Keratinocyte (primary cell): ENCODE data around the gene ZNF76. TPM values are rescaled to one million over a fixed set of nuclear protein-coding genes. Genes with fewer than 3 reads are reported as not detected.

Source experiments
- DNase-seq: peaks from one replicate; pipeline ENCODE4 v3.0.0-alpha.2; 2011; ENCODE audit warnings: low read depth, missing footprints, low spot score
- FAIRE-seq: peaks from 2 replicates; lab custom pipeline; 2011; peaks lifted over from hg19 to GRCh38; lab: Jason Lieb, UNC
- H2AFZ ChIP-seq: 2 replicates; pipeline ENCODE4 v1.6.0; 2012; ENCODE audit warnings: low read length, control low read depth, inconsistent platforms; ENCODE audit not compliant: control insufficient read depth
- H3K27ac ChIP-seq: 2 replicates; pipeline ENCODE4 v1.5.1; 2011; ENCODE audit warnings: low read length; ENCODE audit not compliant: control insufficient read depth, insufficient read depth
- H3K27me3 ChIP-seq: 3 replicates; pipeline ENCODE4 v1.6.0; 2011; ENCODE audit warnings: low read length; ENCODE audit not compliant: control insufficient read depth, insufficient read depth; ENCODE audit errors: extremely low read depth
- H3K36me3 ChIP-seq, 2 experiments: 2 replicates in 1 of 2; 3 replicates in 1 of 2; pipeline ENCODE4 v1.5.1; 2011; ENCODE audit warnings: low read length in 2 of 2, mild to moderate bottlenecking in 1 of 2; ENCODE audit not compliant: control insufficient read depth in 2 of 2, insufficient read depth in 2 of 2; ENCODE audit errors: extremely low read depth in 1 of 2
- H3K4me1 ChIP-seq: 3 replicates; pipeline ENCODE4 v1.5.1; 2011; ENCODE audit warnings: low read length; ENCODE audit not compliant: control insufficient read depth, insufficient read depth; ENCODE audit errors: extremely low read depth
- H3K4me2 ChIP-seq: 3 replicates; pipeline ENCODE4 v1.6.0; 2011; ENCODE audit warnings: low read depth, low read length; ENCODE audit not compliant: control insufficient read depth, insufficient read depth; ENCODE audit errors: extremely low read depth
- H3K4me3 ChIP-seq, 3 experiments: fragments of 200-600 bp in 1 of 3; sonication (generic) in 1 of 3; 2 replicates in 2 of 3; 3 replicates in 1 of 3; pipeline ENCODE4 v1.5.1; 2011 to 2016; ENCODE audit warnings: low read length in 3 of 3, mild to moderate bottlenecking in 3 of 3, control low read depth in 2 of 3, inconsistent platforms in 1 of 3, low read depth in 1 of 3, mixed read lengths in 1 of 3, mixed run types in 1 of 3, moderate library complexity in 1 of 3; ENCODE audit not compliant: control insufficient read depth in 2 of 3, insufficient read depth in 2 of 3; ENCODE audit errors: extremely low read depth in 1 of 3
- H3K79me2 ChIP-seq: 2 replicates; pipeline ENCODE4 v1.6.0; 2012; ENCODE audit warnings: low read length; ENCODE audit not compliant: control insufficient read depth, insufficient read depth
- H3K9ac ChIP-seq: 3 replicates; pipeline ENCODE4 v1.6.0; 2011; ENCODE audit warnings: low read length; ENCODE audit not compliant: control insufficient read depth, insufficient read depth; ENCODE audit errors: extremely low read depth
- H3K9me1 ChIP-seq: 3 replicates; pipeline ENCODE4 v1.6.0; 2011; ENCODE audit warnings: low read length; ENCODE audit not compliant: control insufficient read depth, insufficient read depth; ENCODE audit errors: extremely low read depth
- H3K9me3 ChIP-seq: 2 replicates; pipeline ENCODE4 v1.5.1; 2012; ENCODE audit warnings: low read depth, low read length; ENCODE audit not compliant: control insufficient read depth
- H4K20me1 ChIP-seq: 3 replicates; pipeline ENCODE4 v1.6.0; 2011; ENCODE audit warnings: low read length; ENCODE audit not compliant: control insufficient read depth, insufficient read depth; ENCODE audit errors: extremely low read depth
- EZH2 ChIP-seq: IDR thresholded peaks from one replicate; pipeline ENCODE4 v1.6.1; 2012; ENCODE audit warnings: inconsistent platforms, mild to moderate bottlenecking, low read length, moderate library complexity
- dilution Hi-C: fragments of 300-500 bp; cut with MboI; formaldehyde crosslinking; loops from one replicate; pipeline ENCODE4 v1.7.0; 2020; ENCODE audit warnings: low sequenced_read_pairs; ENCODE audit not compliant: extremely low pct_ligation_motif_present
- polyA plus RNA-seq, 5 experiments: library from polyadenylated mRNA; depleted of rRNA in 3 of 5; stranded (reverse) in 3 of 5; stranded (forward) in 1 of 5; unstranded in 1 of 5; fragments of >200 nt; gene quantifications; 1 replicate in 1 of 5; 2 replicates in 3 of 5; 3 replicates in 1 of 5; pipeline versions ENCODE4 v1.2.1 to v1.2.3, GENCODE V29; 2011 to 2012; ENCODE audit warnings: missing spikeins in 2 of 5, low read depth in 1 of 5, low replicate concordance in 1 of 5
- TF ChIP-seq, protein P1 (sequence below), 3 experiments: IDR thresholded peaks in 1 of 3; conservative IDR thresholded peaks in 1 of 3; optimal IDR thresholded peaks in 1 of 3; 2 replicates in 2 of 3; 3 replicates in 1 of 3; pipeline versions ENCODE3 to v1.5.1; 2011; ENCODE audit warnings: low read length in 3 of 3, mild to moderate bottlenecking in 3 of 3, moderate library complexity in 2 of 3, control low read depth in 1 of 3, inconsistent platforms in 1 of 3; ENCODE audit not compliant: insufficient read depth in 2 of 3; ENCODE audit errors: extremely low read depth in 1 of 3

The ZNF76 gene
- polyA plus RNA-seq, 1 donor (not counting 4 experiments of a cell fraction or from before 2014, with no cell fraction given): 7.2 TPM

DNA sequence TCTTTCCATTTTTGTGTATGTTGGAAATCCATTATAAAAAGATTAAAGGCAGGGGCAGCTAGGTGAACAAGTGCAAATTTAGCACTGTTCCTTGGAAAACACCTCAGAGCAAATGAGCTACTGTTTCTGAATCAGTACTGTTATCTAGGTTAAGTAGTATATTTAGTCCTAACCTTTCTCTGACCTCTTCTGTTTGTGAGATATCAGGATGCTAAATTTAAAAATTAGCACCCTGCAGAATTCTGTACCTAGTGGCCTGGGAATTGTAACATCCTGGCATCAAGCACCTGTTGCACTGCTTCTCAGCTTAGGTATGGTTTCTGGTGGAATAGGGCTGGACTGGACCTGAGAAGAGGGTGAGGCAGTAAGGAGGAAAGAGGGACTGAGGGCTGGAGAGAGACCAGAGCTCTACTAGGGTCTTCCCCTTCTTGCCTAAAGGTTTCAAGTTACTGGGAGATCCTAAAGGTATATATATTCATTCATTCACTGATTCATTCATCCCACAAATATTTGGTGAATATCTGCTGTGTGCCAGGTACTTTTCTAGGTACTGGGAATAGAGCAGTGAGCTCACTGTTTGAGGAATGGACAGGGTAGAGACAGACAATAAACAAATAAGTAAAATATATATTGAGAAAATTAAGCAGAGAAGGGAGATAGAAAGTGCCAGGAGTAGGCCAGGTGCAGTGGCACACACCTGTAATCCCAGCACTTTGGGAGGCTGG, 5.2 kb downstream of the ZNF76 start:
- peaks cover 9% of the 10 kb centered on the region for H3K4me1 ChIP-seq
- H3K36me3 ChIP-seq: no peaks in the 10 kb centered on the region
- DNase-seq: no peak
- H3K27ac ChIP-seq: no peak overlapping the region
- H4K20me1 ChIP-seq: no peaks in the 10 kb centered on the region
- H3K9me3 ChIP-seq: no peaks in the 10 kb centered on the region
- H2AFZ ChIP-seq: no peak overlapping the region
- no peak overlapping the region for H3K4me3 ChIP-seq
- no peak for FAIRE-seq
- H3K27me3 ChIP-seq: no peaks in the 10 kb centered on the region
- no peak overlapping the region for H3K9ac ChIP-seq
- no peaks in the 10 kb centered on the region for H3K9me1 ChIP-seq
- no peak overlapping the region for H3K4me2 ChIP-seq
- dilution Hi-C loops: no loop called here
- TF ChIP-seq EZH2: no peak
- TF ChIP-seq, protein P1, sequence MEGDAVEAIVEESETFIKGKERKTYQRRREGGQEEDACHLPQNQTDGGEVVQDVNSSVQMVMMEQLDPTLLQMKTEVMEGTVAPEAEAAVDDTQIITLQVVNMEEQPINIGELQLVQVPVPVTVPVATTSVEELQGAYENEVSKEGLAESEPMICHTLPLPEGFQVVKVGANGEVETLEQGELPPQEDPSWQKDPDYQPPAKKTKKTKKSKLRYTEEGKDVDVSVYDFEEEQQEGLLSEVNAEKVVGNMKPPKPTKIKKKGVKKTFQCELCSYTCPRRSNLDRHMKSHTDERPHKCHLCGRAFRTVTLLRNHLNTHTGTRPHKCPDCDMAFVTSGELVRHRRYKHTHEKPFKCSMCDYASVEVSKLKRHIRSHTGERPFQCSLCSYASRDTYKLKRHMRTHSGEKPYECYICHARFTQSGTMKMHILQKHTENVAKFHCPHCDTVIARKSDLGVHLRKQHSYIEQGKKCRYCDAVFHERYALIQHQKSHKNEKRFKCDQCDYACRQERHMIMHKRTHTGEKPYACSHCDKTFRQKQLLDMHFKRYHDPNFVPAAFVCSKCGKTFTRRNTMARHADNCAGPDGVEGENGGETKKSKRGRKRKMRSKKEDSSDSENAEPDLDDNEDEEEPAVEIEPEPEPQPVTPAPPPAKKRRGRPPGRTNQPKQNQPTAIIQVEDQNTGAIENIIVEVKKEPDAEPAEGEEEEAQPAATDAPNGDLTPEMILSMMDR (optimal IDR thresholded peaks at IDR 0.05 in 1 of 3, IDR thresholded peaks at IDR 0.05 in 1 of 3, conservative IDR thresholded peaks at IDR 0.05 in 1 of 3; ENCODE audit: extremely low read depth in 1 of 3, insufficient read depth in 2 of 3, low read length in 3 of 3): no peak
- H3K79me2 ChIP-seq: no peaks in the 10 kb centered on the region

DNA sequence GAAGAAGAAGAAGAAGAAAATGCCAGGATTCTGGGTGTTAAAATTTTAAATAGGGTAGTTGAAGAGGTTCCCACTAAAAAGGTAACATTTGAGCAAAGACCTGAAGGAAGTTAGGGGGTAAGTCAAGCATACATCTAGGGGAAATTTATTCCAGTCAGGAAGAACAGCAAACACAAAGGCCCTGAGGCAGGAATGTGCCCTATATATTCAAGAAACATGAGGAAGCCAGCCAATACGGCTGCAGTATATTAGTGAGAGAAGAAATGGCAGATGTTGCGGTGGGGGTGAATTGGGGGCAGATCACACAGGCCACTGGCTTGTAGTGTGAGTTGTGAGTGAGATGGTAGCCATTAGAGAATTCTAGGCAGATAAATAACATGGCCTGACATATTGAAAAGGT, 6.0 kb downstream of the ZNF76 start:
- Histone ChIP-seq H3K9me3 (no peaks in the 10 kb centered on the region), H3K9me1 (no peaks in the 10 kb centered on the region), H3K4me1 (peaks cover 4% of the 10 kb centered on the region), H4K20me1 (no peaks in the 10 kb centered on the region), H3K79me2 (no peaks in the 10 kb centered on the region), H2AFZ (no peak overlapping the region), H3K36me3 (no peaks in the 10 kb centered on the region), H3K27me3 (no peaks in the 10 kb centered on the region), H3K4me2 (no peak overlapping the region), H3K9ac (no peak overlapping the region), H3K27ac (no peak overlapping the region), H3K4me3 (no peak overlapping the region)
- FAIRE-seq (no peak), DNase-seq (no peak)
- dilution Hi-C loops: no loop called here
- TF ChIP-seq, protein P1 (optimal IDR thresholded peaks at IDR 0.05 in 1 of 3, IDR thresholded peaks at IDR 0.05 in 1 of 3, conservative IDR thresholded peaks at IDR 0.05 in 1 of 3; ENCODE audit: extremely low read depth in 1 of 3, insufficient read depth in 2 of 3, low read length in 3 of 3): no peak
- no peak for TF ChIP-seq EZH2
